Caki2 (cell line): Measurements from ENCODE around the gene TBCE. TPM values are rescaled to one million over a fixed set of nuclear protein-coding genes. Genes with fewer than 3 reads are reported as not detected.
"Not testable (repeated sequence)": the region's sequence is repeated elsewhere in the genome, so short reads cannot be mapped to it uniquely, and the experiment has no call there.

Experiments used
- DNase-seq: peaks from one replicate; pipeline ENCODE4 v3.0.0-alpha.2; 2015; ENCODE audit warnings: low read depth
- in situ Hi-C: cut with HindIII; loops from 2 replicates; pipeline ENCODE4 v1.10.0; 2016; ENCODE audit warnings: low sequenced_read_pairs, low pct_unique_long_range_greater_than_20kb, mixed read lengths
- total RNA-seq: library from RNA; depleted of rRNA; stranded (reverse); fragments of >200 nt; shearing (Covaris generic); gene quantifications from 2 replicates; pipeline ENCODE4 v1.2.3, GENCODE V29; 2014; ENCODE audit warnings: low replicate concordance

Gene TBCE
- total RNA-seq, 1 experiment from 2014 or later, result 56.3 TPM

DNA sequence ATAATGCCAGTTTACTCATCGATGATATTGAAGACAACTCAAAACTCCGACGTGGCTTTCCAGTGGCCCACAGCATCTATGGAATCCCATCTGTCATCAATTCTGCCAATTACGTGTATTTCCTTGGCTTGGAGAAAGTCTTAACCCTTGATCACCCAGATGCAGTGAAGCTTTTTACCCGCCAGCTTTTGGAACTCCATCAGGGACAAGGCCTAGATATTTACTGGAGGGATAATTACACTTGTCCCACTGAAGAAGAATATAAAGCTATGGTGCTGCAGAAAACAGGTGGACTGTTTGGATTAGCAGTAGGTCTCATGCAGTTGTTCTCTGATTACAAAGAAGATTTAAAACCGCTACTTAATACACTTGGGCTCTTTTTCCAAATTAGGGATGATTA is 25.2 kb upstream of the TBCE start:
- no peak for DNase-seq
- in situ Hi-C loops, result no loop called here

DNA sequence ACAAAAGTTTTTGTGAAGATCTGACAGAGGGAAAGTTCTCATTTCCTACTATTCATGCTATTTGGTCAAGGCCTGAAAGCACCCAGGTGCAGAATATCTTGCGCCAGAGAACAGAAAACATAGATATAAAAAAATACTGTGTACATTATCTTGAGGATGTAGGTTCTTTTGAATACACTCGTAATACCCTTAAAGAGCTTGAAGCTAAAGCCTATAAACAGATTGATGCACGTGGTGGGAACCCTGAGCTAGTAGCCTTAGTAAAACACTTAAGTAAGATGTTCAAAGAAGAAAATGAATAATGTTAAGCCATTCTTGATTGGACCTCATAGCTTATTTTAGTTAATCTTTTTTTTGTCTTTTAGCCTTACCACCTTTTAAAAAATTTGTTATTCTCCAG is 24.8 kb upstream of the TBCE start:
- DNase-seq, result no peak
- in situ Hi-C loops, result no loop called here

DNA sequence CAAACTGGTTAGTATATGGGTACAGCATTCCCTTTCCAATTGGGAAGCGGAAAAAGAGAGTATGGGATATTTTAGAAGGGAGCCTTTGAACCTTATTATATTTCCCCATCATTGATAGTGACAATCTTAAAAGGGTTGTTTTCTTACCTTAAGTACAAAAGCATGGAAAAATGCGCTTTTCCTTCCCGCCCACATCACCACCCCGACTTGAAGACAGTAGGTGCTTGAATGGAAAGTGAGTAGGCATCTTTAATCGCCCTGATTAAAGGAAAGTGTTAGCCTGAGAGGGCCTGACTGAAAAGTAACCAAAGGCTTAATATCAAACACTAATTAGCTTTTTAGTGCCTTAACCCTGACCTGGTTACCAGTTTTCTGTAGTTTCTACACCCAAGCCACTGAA is 23.5 kb upstream of the TBCE start:
- in situ Hi-C loops, result no loop called here
- DNase-seq, result no peak

DNA sequence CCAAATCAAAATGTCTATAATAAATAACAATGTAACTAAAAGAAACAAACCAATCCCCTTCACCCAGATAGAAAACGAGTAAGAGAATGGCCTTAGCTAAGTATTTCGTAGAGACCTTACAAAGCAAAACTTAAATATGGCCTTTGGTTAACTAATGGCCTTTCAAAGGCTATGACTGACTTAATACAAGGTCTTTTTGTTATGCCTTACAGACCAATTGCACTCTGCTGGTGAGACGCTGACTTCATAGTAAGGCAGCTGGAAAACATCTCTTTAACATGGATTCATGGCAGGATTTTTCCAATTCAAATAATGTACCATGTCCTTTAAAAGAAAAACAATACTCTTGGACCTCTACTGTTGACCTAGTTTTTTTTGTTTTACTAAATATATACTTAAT is 15.8 kb upstream of the TBCE start:
- DNase-seq, result no peak
- in situ Hi-C loops, result no loop called here

DNA sequence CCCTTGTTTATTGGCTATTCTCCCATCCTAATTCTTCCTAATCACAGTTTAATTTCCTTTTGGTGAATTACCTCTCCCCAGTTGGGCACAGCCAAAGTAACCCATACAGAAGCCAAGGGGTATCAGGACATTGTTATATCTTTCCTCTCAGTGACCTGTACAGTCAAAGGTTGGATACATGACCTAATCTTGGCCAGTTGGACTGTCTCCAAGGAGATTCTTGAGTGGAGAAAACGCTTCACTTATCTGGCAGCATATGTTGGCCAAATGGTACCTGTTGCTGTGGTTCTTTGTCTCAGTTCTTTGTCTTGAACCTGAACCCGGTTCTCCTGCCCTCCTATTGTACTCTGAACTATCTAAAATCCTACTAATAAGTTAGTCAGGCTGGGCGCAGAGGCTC is 15.3 kb upstream of the TBCE start:
- in situ Hi-C loops, result no loop called here
- DNase-seq, result no peak

DNA sequence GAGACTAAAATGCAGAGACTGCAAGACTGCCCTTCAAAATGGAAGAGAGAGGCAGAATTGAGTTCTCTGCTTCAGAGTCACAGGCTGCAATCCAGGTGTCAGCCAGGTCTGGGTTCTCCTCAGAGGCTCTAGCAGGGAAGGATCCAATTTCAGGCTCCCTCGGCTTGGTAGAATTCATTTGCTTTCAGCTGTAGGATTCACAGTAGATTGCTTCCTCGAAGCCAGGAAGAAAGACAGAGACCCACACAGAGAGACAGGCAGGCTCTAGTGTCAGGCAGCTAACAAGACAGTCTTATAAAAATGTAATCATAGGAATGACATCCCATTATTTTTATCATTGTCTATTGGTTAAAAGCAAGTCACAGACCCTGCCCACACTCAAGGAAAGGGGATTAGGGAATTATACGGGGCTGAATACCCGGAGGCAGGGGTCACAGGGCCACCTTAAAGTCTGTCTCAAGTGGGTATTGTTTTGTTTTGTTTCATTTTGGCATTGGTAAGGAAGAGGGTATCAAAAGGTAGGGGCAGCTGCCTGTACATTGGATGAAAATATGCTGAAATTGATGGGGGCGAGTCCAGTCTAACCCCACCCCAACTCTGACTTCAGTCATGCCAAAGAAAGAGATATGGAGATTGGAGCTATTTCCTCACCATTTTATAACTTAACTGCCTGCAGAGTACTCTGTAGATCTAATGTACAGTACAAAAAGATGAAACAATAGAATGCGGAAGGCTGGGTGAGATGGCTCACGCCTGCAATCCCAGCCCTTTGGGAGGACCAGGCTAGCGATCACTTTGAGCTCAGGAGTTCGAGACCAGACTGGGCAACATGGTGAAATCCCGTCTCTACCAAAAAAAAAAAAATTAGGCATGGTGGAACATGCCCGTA is 9.5 kb upstream of the TBCE start:
- in situ Hi-C loops, result no loop called here
- no peak for DNase-seq

DNA sequence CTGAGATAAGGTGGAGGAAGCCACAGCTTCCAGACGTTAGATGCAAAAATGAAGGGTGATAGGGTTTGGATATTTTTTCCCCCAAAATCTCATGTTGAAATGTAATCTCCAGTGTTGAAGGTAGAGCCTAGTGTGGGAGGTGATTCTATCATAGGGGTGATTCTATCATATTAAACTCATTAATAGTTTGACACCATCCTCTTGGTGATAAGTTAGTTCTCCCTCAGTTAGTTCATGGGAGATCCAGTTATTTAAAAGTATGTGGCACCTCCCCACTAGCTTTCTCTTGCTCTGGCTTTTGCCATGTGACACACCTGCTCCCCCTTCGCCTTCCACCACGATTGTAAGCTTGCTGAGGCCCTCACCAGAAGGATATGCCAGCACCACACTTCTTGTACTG is 8.3 kb upstream of the TBCE start:
- DNase-seq, result no peak
- in situ Hi-C loops, result no loop called here

DNA sequence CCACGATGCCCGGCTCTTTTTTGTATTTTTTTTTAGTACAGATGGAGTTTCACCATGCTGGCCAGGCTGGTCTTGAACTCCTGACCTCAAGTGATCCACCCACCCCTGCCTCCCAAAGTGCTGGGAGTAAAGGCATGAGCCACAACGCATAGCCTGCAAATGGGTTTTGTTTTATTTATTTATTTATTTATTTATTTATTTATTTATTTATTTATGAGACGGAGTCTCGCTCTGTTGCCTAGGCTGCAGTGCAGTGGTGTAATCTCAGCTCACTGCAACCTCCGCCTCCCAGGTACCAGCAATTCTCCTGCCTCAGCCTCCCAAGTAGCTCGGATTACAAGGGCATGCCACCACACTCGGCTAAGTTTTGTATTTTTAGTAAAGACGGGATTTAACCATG is 3.0 kb upstream of the TBCE start:
- DNase-seq, in situ Hi-C loops: not testable (repeated sequence)

DNA sequence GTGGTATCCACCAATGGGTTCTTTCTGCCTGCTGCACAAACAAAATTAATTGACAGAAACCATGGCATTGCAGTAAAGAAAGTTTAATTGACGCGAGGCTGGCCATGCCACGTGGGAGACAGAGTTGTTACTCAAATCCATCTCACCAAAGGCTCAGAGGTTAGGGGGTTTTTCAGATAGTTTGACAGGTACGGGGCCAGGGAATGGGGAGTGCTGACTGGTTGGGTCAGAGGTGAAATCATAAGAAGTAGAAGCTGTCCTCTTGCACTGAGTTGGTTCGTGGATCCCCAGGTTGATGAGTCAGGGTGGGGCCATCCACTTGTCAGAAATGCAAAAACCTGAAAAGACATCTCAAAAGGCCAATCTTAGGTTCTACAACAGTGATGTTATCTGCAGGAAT is 941 bp upstream of the TBCE start:
- DNase-seq, result no peak
- in situ Hi-C loops, result no loop called here

DNA sequence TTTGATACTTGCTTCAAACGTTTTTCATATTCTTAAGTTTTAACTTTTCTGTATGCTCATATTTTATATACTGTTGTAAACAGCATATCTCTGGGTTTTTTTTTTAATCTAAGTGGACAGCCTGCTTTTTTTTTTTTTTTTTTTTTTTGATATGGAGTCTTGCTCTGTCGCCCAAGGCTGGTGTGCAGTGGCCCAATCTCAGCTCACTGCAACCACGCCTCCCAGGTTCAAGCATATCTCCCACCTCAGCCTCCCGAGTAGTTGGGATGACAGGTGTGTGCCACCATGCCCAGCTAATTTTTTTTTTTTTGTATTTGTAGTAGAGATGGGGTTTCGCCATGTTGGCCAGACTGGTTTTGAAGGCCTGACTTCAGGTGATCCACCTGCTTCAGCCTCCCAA is 1.2 kb downstream of the TBCE start:
- in situ Hi-C loops, result no loop called here
- DNase-seq, result no peak

DNA sequence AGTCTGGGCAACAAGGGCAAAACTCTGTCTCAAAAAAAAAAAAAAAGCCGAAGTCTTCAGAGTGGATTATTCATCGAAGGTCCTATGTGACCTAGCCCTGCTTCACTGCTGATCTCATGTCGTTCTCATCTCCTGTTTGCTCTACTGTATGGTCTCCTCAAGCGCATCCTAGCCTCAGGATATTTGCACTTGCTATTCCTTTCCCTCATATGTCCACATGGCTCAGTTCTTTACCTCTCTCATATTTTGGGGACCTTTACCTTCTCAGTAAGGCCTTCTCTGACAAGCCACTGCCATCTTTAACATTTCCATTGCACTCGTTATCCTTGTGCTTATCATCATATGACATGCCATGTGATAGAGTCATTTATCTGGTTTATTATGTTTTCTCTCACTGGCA is 2.6 kb downstream of the TBCE start:
- in situ Hi-C loops, result no loop called here
- DNase-seq, result no peak

DNA sequence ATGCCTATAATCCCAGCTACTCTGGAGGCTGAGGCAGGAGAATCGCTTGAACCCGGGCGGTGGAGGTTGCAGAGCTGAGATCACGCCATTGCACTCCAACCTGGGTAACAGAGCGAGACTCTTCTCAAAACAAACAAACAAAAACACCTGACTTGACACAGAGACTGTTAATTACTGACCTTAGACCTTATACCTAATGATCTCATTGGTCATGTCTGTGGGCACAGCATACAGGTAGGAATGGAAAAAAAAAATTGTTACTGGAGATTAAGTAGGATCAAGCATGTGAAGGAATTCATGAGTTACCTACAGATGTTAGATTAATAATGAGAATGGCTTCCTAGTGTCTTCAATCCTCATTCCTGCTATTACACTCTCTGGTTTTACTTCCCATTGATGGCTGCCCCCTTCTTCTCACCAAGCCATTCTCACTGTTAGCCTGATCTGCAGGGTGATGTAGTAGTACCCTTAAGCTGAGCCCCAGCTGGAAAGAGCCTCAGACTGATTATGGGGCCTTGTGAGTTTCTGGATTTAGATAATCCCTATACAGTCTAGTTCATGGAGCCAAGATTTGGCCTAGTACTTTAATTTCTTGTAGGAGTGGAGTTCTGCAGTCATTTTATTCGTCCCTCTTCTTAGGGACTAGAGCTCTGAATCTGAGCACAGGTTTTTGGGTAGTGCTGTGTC is 8.8 kb downstream of the TBCE start:
- in situ Hi-C loops, result no loop called here
- no peak for DNase-seq

DNA sequence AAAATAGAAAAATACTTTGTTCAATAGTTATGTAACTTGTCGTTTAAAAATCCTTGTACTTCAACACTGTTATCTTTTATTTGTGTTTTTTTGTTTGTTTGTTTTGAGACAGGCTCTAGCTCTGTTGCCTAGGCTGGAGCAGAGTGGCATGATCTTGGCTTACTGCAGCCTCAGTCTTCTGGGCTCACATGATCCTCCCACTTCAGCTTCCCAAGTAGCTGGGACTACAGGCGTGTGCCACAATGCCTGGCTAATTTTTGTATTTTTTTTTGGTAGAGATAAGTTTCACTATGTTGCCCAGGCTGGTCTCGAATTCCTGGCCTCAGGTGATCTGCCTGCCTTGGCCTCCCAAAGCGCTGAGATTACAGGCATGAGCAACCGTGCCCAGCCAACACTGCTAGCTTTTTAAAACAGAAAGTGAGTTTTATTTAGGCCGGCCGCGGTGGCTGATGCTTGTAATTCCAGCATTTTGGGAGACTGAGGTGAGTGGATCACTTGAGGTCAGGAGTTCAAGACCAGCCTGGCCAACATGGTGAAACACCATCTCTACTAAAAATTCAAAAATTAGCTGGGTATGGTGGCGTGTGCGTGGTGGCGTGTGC is 11.0 kb downstream of the TBCE start:
- DNase-seq, in situ Hi-C loops: not testable (repeated sequence)

DNA sequence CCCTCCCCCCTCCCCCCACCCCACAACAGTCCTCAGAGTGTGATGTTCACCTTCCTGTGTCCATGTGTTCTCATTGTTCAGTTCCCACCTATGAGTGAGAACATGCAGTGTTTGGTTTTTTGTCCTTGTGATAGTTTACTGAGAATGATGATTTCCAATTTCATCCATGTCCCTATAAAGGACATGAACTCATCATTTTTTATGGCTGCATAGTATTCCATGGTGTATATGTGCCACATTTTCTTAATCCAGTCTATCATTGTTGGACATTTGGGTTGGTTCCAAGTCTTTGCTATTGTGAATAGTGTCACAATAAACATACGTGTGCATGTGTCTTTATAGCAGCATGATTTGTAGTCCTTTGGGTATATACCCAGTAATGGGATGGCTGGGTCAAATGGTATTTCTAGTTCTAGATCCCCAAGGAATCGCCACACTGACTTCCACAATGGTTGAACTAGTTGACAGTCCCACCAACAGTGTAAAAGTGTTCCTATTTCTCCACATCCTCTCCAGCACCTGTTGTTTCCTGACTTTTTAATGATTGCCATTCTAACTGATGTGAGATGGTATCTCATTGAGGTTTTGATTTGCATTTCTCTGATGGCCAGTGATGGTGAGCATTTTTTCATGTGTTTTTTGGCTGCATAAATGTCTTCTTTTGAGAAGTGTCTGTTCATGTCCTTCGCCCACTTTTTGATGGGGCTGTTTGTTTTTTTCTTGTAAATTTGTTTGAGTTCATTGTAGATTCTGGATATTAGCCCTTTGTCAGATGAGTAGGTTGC is 14.9 kb downstream of the TBCE start:
- DNase-seq, in situ Hi-C loops: not testable (repeated sequence)

DNA sequence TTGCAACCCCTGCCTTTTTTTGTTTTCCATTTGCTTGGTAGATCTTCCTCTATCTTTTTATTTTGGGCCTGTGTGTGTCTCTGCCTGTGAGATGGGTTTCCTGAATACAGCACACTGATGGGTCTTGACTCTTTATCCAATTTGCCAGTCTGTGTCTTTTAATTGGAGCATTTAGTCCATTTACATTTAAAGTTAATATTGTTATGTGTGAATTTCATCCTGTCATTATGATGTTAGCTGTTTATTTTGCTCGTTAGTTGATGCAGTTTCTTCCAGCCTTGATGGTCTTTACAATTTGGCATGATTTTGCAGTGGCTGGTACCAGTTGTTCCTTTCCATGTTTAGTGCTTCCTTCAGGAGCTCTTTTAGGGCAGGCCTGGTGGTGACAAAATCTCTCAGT is 18.4 kb downstream of the TBCE start:
- in situ Hi-C loops, DNase-seq: not testable (repeated sequence)

DNA sequence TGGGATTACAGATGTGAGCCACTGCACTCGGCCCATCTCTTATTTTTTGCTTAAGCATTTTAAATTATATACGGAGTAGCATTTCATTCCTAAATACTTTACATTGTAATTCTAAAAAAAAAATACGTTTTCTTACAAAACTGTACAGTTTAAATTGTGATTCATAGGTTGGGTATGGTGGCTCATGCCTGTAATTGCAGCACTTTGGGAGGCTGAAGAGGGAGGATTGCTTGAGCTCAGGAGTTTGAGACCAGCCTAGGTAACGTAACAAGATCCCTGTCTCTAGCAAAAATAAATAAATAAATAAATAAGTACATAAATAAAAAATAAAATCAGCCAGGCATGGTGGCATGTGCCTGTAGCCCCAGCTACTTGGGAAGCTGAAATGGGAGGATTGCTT is 24.6 kb downstream of the TBCE start:
- in situ Hi-C loops, result no loop called here
- DNase-seq, result no peak

DNA sequence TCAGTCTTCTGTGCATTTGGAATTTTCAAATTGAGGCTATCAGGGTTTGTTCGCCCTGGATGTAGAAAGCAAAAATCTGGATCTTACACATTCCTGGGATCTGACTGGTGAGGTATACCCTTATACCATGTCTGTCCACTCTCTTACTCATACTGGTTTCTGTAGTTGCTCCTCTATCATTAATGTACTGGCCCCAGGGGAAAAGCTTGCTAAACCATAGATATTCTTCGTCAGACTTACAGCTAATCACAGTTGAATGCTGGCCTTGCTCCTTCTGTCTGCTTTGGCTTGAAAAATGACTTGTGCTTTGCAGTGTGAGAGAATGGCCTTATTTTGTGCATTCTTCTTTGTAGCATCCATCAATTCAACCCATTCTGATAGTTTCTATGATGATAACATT is 30.5 kb downstream of the TBCE start:
- in situ Hi-C loops, result no loop called here
- peak; percentile 28 for DNase-seq

DNA sequence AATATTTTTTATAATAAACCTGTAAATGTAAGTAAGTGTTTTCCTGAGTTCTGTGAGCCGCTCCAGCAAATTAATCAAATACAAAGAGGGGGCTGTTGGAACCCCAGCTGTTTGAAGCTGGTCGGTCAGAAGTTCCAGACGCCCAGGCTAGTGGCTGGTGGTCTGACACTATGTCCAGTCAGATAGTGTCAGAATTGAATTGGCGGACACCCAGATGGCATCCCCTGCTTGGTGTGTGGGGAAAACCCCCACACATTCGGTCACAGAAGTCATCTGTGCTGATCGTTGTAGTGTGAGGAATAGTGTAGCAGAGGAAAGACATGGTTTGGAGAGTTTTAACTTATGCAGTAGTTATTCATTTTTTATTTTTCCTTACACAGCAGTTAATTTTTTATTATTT is 32.4 kb downstream of the TBCE start:
- in situ Hi-C loops, result no loop called here
- no peak for DNase-seq

DNA sequence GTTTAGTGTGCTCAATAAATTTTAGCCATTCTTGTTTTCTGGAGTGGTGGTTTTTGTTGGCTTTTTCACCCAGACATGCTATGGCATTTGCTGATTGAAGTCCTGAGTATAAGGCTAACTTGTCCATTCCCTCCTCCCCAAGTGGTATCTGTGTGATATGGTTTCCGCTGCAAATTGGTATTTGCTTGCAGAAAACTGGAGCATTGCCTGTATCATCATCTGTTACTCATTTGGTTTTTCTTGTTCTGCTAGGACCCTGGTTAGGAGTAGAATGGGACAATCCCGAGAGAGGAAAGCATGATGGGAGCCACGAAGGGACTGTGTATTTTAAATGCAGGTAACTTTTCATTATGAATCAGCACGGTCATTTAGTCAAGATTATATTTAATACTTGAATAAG is 34.0 kb downstream of the TBCE start:
- in situ Hi-C loops, result no loop called here
- DNase-seq, result no peak
